Urinary bladder (tissue), 2 donors: ENCODE measurements around the gene METTL25. TPM values are rescaled to one million over a fixed set of nuclear protein-coding genes. Genes with fewer than 3 reads are reported as not detected.

Source experiments
- polyA plus RNA-seq: library from polyadenylated mRNA; stranded (reverse); fragments of 200-250 nt; gene quantifications from one replicate; pipeline ENCODE4 v1.2.3, GENCODE V29; 2013
- total RNA-seq: library from RNA; depleted of rRNA; stranded (reverse); fragments of >200 nt; gene quantifications from one replicate; pipeline ENCODE4 v1.2.3, GENCODE V29; 2014
- donor health status: healthy.

METTL25 gene
- total and polyA plus RNA-seq, 2 donors: 5.3 to 65.6 TPM

Other genes with a start within 250 kb of the METTL25 start
- gene CCDC59, start 142 bp upstream of the METTL25 start, total RNA-seq: 40.2 TPM
- gene CCDC59, start 142 bp upstream of the METTL25 start, polyA plus RNA-seq: 45.6 TPM